Measurements from ENCODE around the gene FKRP. TPM values are rescaled to one million over a fixed set of nuclear protein-coding genes. Genes with fewer than 3 reads are reported as not detected.

FKRP gene
- total and polyA plus RNA-seq, 8 donors, result 6.0 to 76.3 (median 9.7) TPM

DNA sequence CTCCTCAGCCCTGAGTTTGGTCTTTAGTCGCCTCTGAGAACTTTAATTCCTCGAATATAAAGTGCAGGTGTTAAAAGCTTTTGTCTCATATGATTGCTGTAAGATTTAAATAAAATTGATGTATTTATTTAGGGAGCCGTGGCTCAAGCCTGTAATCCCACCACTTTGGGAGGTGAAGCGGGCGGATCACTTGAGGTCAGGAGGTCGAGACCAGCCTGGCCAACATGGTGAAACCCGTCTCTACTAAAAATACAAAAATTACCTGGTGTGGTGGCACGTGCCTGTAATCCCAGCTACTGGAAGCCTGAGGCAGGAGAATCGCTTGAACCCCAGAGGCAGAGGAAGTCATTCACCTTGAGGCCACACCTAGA is 43.1 kb downstream of the FKRP start:
- Histone ChIP-seq H3K4me1 (peaks cover 20 to 50% (median 39%) of the 10 kb centered on the region in 4 donors), H3K27me3 (no peaks in the 10 kb centered on the region), H3K4me3 (peak overlapping the region; percentile 63 to 83 (median 78)), H3K36me3 (peaks cover 0 to 1% (median 0%) of the 10 kb centered on the region in 4 donors), H3K9me3 (no peaks in the 10 kb centered on the region), H3K27ac (peak overlapping the region in 3 of 5 donors; percentile 87 to 92 (median 90))
- DNase-seq, result no peak
- 50 to 62% (median 58%) methylated on average over 9 of the region's 9 CpGs for WGBS, 5 donors
- TF ChIP-seq, protein P1, sequence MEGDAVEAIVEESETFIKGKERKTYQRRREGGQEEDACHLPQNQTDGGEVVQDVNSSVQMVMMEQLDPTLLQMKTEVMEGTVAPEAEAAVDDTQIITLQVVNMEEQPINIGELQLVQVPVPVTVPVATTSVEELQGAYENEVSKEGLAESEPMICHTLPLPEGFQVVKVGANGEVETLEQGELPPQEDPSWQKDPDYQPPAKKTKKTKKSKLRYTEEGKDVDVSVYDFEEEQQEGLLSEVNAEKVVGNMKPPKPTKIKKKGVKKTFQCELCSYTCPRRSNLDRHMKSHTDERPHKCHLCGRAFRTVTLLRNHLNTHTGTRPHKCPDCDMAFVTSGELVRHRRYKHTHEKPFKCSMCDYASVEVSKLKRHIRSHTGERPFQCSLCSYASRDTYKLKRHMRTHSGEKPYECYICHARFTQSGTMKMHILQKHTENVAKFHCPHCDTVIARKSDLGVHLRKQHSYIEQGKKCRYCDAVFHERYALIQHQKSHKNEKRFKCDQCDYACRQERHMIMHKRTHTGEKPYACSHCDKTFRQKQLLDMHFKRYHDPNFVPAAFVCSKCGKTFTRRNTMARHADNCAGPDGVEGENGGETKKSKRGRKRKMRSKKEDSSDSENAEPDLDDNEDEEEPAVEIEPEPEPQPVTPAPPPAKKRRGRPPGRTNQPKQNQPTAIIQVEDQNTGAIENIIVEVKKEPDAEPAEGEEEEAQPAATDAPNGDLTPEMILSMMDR (IDR thresholded peaks at IDR 0.05), result no peak
- TF ChIP-seq POLR2A (IDR thresholded peaks at IDR 0.05) (no peak), POLR2AphosphoS5 (IDR thresholded peaks at IDR 0.05) (no peak), EP300 (IDR thresholded peaks at IDR 0.05) (no peak)
- intact Hi-C loops (cut with DNase I; ENCODE audit: low total_unique reads), result no loop called here

DNA sequence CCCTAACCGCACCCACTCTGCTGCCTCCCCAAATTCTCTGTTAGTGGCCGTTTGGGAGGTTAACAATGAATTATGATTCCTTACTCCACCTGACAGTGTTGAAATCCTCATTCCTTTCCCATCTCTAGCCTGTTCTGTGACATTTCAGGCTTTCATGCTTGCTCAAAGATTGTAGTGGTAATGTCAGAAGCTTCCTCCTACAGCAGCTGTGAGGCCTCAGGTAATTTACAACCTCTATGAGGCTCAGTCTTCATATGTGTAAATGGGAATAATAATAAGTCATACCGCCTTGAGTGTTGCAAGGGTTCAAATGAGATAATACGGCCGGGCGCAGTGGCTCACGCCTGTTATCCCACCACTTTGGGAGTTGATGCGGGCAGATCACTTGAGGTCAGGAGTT is 43.5 kb downstream of the FKRP start:
- intact Hi-C loops (cut with DNase I; ENCODE audit: low total_unique reads), result no loop called here
- H3K36me3 ChIP-seq, result no peaks in the 10 kb centered on the region
- TF ChIP-seq POLR2AphosphoS5 (IDR thresholded peaks at IDR 0.05), result no peak
- TF ChIP-seq POLR2A (IDR thresholded peaks at IDR 0.05), result no peak
- TF ChIP-seq, protein P1 (IDR thresholded peaks at IDR 0.05), result no peak
- TF ChIP-seq EP300 (IDR thresholded peaks at IDR 0.05), result no peak
- no peaks in the 10 kb centered on the region for H3K27me3 ChIP-seq
- no peak for DNase-seq
- no peaks in the 10 kb centered on the region for H3K9me3 ChIP-seq
- H3K27ac ChIP-seq, result no peak overlapping the region
- peaks cover 16 to 46% (median 34%) of the 10 kb centered on the region in 4 donors for H3K4me1 ChIP-seq
- no peak overlapping the region for H3K4me3 ChIP-seq
- WGBS, 5 donors, result 90 to 94% (median 92%) methylated on average over 8 of the region's 8 CpGs

DNA sequence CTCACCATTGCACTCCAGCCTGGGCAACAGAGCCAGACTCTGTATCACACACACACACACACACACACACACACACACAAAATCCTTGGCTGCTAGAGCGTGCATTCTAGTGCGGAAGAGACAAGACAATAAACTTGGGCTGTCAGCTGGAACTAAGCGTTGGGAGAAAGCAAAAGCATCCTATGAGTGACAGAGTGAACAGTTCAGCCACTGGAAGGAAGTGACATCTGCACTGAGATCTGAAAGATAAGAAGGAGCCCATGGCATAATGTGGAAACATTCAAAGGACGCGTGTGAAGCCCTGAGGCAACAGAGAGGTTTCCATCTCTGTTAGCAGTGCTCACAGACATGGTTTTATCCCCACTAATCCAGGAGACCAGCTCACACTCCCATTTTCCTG is 46.1 kb downstream of the FKRP start:
- peaks cover 4 to 28% (median 18%) of the 10 kb centered on the region in 4 donors for H3K4me1 ChIP-seq
- no peaks in the 10 kb centered on the region for H3K27me3 ChIP-seq
- no peak for TF ChIP-seq POLR2A (IDR thresholded peaks at IDR 0.05)
- TF ChIP-seq EP300 (IDR thresholded peaks at IDR 0.05), result no peak
- TF ChIP-seq, protein P1 (IDR thresholded peaks at IDR 0.05), result no peak
- no peak for TF ChIP-seq POLR2AphosphoS5 (IDR thresholded peaks at IDR 0.05)
- DNase-seq, result peak in 1 of 2 donors; percentile 51
- no peaks in the 10 kb centered on the region for H3K36me3 ChIP-seq
- no peak overlapping the region for H3K4me3 ChIP-seq
- peak overlapping the region in 1 of 5 donors; percentile 20 for H3K27ac ChIP-seq
- H3K9me3 ChIP-seq, result no peaks in the 10 kb centered on the region
- 57 to 78% (median 67%) methylated on average over 5 of the region's 5 CpGs for whole genome bisulfite sequencing, 5 donors
- intact Hi-C loops (cut with DNase I; ENCODE audit: low total_unique reads), result no loop called here

DNA sequence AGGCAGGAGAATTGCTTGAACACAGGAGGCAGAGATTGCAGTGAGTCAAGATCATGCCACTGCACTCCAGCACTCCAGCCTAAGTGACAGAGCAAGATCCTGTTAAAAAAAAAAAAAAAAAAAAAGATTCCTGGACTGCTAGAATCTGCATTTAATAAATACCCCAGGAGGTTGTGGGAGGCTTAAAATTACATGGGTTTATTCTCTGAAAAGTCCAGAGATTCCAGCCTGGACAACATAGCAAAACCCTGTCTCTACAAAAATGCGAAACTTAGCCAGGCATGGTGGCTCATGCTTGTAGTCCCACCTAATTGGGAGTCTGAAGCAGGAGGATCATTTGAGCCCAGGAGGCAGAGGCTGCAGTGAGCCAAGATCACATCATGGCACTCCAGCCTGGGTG is 52.0 kb downstream of the FKRP start:
- Histone ChIP-seq H3K27me3 (no peaks in the 10 kb centered on the region), H3K9me3 (no peaks in the 10 kb centered on the region), H3K36me3 (no peaks in the 10 kb centered on the region), H3K4me1 (peaks cover 0 to 8% (median 6%) of the 10 kb centered on the region in 4 donors), H3K4me3 (no peak overlapping the region), H3K27ac (no peak overlapping the region)
- intact Hi-C loops (cut with DNase I; ENCODE audit: low total_unique reads), result no loop called here
- WGBS, 5 donors, result 96 to 100% (median 98%) methylated on average over 1 of the region's 1 CpG
- no peak for DNase-seq
- TF ChIP-seq, protein P1 (IDR thresholded peaks at IDR 0.05), result no peak
- TF ChIP-seq EP300 (IDR thresholded peaks at IDR 0.05), result no peak
- TF ChIP-seq POLR2A (IDR thresholded peaks at IDR 0.05), result no peak
- TF ChIP-seq POLR2AphosphoS5 (IDR thresholded peaks at IDR 0.05), result no peak

Measured in stomach (tissue), 9 donors.